Trophoblast cell (in vitro differentiated cells and primary cell): ENCODE data around the gene THSD4.
A peak's percentile ranks its signal among the peaks of the same experiment; 100 is the strongest.

ENCODE experiments used
- DNase-seq, 2 donors: peaks; one replicate each; pipeline ENCODE4 v3.0.0-alpha.2; 2016
- H2AFZ ChIP-seq: 2 replicates; pipeline ENCODE4 v1.6.1; 2013; ENCODE audit warnings: low read length, moderate library complexity, mild to moderate bottlenecking; ENCODE audit not compliant: insufficient read depth, poor library complexity
- H2AK5ac ChIP-seq: 2 replicates; pipeline ENCODE4 v1.6.1; 2013; ENCODE audit warnings: mild to moderate bottlenecking, low read length
- H2BK120ac ChIP-seq: 2 replicates; pipeline ENCODE4 v1.6.1; 2013; ENCODE audit warnings: low read length, mild to moderate bottlenecking, moderate library complexity; ENCODE audit not compliant: insufficient read depth, poor library complexity
- H2BK12ac ChIP-seq: 2 replicates; pipeline ENCODE4 v1.6.1; 2013; ENCODE audit warnings: mild to moderate bottlenecking, low read length, moderate library complexity
- H2BK5ac ChIP-seq: 2 replicates; pipeline ENCODE4 v1.6.1; 2013; ENCODE audit warnings: low read length, low read depth, moderate library complexity, mild to moderate bottlenecking; ENCODE audit not compliant: poor library complexity
- H3K14ac ChIP-seq: 2 replicates; pipeline ENCODE4 v1.6.1; 2013; ENCODE audit warnings: mild to moderate bottlenecking, low read length
- H3K18ac ChIP-seq: 2 replicates; pipeline ENCODE4 v1.6.1; 2013; ENCODE audit warnings: mild to moderate bottlenecking, low read length
- H3K23ac ChIP-seq: 2 replicates; pipeline ENCODE4 v1.6.1; 2013; ENCODE audit warnings: low read length
- H3K27ac ChIP-seq: 2 replicates; pipeline ENCODE4 v1.5.1; 2013; ENCODE audit warnings: low read depth, mild to moderate bottlenecking, inconsistent platforms, low read length, moderate library complexity
- H3K27me3 ChIP-seq: 2 replicates; pipeline ENCODE4 v1.6.1; 2013; ENCODE audit warnings: inconsistent platforms, mild to moderate bottlenecking, low read length, moderate library complexity; ENCODE audit not compliant: insufficient read depth
- H3K36me3 ChIP-seq, 2 experiments: 1 replicate in 1 of 2; 2 replicates in 1 of 2; pipeline ENCODE4 v1.6.1; 2013; ENCODE audit warnings: low read length in 2 of 2, mild to moderate bottlenecking in 2 of 2, moderate library complexity in 1 of 2; ENCODE audit not compliant: insufficient read depth in 2 of 2, control insufficient read depth in 1 of 2
- H3K4ac ChIP-seq: 2 replicates; pipeline ENCODE4 v1.6.1; 2013; ENCODE audit warnings: low read depth, mild to moderate bottlenecking, low read length, moderate library complexity
- H3K4me1 ChIP-seq, 2 experiments: 1 replicate in 1 of 2; 2 replicates in 1 of 2; pipeline ENCODE4 v1.6.1; 2013; ENCODE audit warnings: low read length in 2 of 2, mild to moderate bottlenecking in 2 of 2, moderate library complexity in 1 of 2; ENCODE audit not compliant: insufficient read depth in 2 of 2, control insufficient read depth in 1 of 2
- H3K4me2 ChIP-seq: 2 replicates; pipeline ENCODE4 v1.6.1; 2013; ENCODE audit warnings: inconsistent platforms, mild to moderate bottlenecking, low read length, moderate library complexity
- H3K4me3 ChIP-seq: 2 replicates; pipeline ENCODE4 v1.5.1; 2013; ENCODE audit warnings: mild to moderate bottlenecking, low read depth, low read length, inconsistent platforms
- H3K79me1 ChIP-seq: one replicate; pipeline ENCODE4 v1.6.1; 2013; ENCODE audit warnings: low read length
- H3K79me2 ChIP-seq: 2 replicates; pipeline ENCODE4 v1.6.1; 2013; ENCODE audit warnings: low read length, mild to moderate bottlenecking; ENCODE audit not compliant: control insufficient read depth, insufficient read depth, poor library complexity
- H3K9ac ChIP-seq: 2 replicates; pipeline ENCODE4 v1.6.1; 2013; ENCODE audit warnings: mild to moderate bottlenecking, low read length
- H3K9me3 ChIP-seq: 2 replicates; pipeline ENCODE4 v1.6.1; 2013; ENCODE audit warnings: low read depth, mild to moderate bottlenecking, control low read depth, inconsistent platforms, low read length; ENCODE audit not compliant: insufficient read depth
- H4K12ac ChIP-seq: 2 replicates; pipeline ENCODE4 v1.6.1; 2013; ENCODE audit warnings: low read depth, mild to moderate bottlenecking, low read length, moderate library complexity
- H4K8ac ChIP-seq: 2 replicates; pipeline ENCODE4 v1.6.1; 2013; ENCODE audit warnings: low read depth, mild to moderate bottlenecking, low read length, moderate library complexity
- H4K91ac ChIP-seq: one replicate; pipeline ENCODE4 v1.6.1; 2013; ENCODE audit warnings: low read depth, mild to moderate bottlenecking, low read length, moderate library complexity
- WGBS: extraction: QIAGEN DNeasy Blood & Tissue Kit; methylation state at CpG from one replicate; pipeline ENCODE4 v1.1.7; 2013; ENCODE audit warnings: missing lambda C conversion rate; ENCODE audit not compliant: insufficient read length, insufficient coverage; ENCODE audit errors: extremely low coverage; 5-methylcytosine and 5-hydroxymethylcytosine counted together

THSD4 gene

DNA sequence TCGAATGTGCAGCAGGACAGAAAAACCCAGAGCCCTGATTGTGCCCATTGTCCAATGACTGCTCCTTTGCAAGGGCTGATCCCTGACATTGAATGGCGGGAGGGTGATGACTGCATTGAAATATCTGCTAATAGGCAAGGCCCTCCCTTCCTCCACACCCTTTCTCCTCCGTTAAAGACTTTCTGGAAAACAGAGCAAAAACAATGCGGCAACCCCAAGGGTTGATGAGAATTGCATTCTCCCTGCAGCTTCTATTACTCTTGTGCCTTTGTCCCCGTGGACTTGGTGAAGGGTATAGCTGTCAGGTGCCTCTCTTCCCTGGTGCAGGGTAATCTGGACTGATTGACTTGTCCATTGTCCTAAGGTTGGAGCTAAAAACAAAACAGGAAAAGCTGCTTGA, 71.8 kb downstream of the THSD4 start:
- H3K23ac ChIP-seq = no peak overlapping the region
- no peak overlapping the region for H2AFZ ChIP-seq
- no CpG with 5 or more reads among the region's 5 CpGs for WGBS

DNA sequence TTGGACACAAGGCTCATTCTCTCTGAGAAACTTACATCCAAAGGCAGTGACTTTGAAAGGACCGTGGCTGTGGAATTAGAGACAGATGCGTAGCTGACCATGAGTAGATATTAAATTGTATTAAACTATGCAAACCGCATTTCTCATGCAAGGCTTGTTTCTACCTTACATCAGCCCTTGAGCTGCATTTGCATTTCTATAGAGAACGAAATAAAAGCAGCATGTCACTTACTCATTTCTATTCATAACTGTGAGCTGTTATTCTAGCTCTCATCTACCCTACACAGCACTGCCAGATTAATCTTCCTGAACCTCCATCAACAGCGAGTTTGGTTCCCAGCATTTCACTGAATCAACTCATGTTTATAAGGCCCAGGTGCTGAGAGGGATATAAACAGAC, 72.3 kb downstream of the THSD4 start:
- Histone ChIP-seq H3K4me2 (no peak overlapping the region), H3K18ac (no peak overlapping the region), H3K27ac (no peak overlapping the region), H3K79me2 (no peaks in the 10 kb centered on the region), H3K36me3 (no peaks in the 10 kb centered on the region), H2BK5ac (no peak overlapping the region), H2BK120ac (no peak overlapping the region), H3K27me3 (no peaks in the 10 kb centered on the region), H4K8ac (no peak overlapping the region), H3K79me1 (no peaks in the 10 kb centered on the region), H3K9ac (no peak overlapping the region), H2AK5ac (no peak overlapping the region), H2BK12ac (no peak overlapping the region), H3K9me3 (peaks cover 2% of the 10 kb centered on the region), H3K4ac (no peak overlapping the region), H3K14ac (no peak overlapping the region), H3K4me1 (no peaks in the 10 kb centered on the region), H4K12ac (no peak overlapping the region), H3K4me3 (no peak overlapping the region), H3K23ac (no peak overlapping the region), H4K91ac (no peak overlapping the region), H2AFZ (no peak overlapping the region)
- WGBS = no CpG with 5 or more reads among the region's 5 CpGs
- no peak for DNase-seq

More for the DNA sequence above, 71.8 kb downstream of the THSD4 start:
- Histone ChIP-seq H2AK5ac (no peak overlapping the region), H4K12ac (no peak overlapping the region), H3K27ac (no peak overlapping the region), H3K27me3 (no peaks in the 10 kb centered on the region), H3K18ac (no peak overlapping the region), H3K79me2 (no peaks in the 10 kb centered on the region), H3K9me3 (peaks cover 2% of the 10 kb centered on the region), H3K79me1 (no peaks in the 10 kb centered on the region), H3K4me1 (no peaks in the 10 kb centered on the region), H2BK5ac (no peak overlapping the region), H2BK12ac (no peak overlapping the region), H2BK120ac (no peak overlapping the region), H4K8ac (no peak overlapping the region), H3K4me3 (no peak overlapping the region), H3K9ac (no peak overlapping the region), H3K36me3 (no peaks in the 10 kb centered on the region), H3K4me2 (no peak overlapping the region), H3K14ac (no peak overlapping the region), H4K91ac (no peak overlapping the region), H3K4ac (no peak overlapping the region)
- DNase-seq = no peak

DNA sequence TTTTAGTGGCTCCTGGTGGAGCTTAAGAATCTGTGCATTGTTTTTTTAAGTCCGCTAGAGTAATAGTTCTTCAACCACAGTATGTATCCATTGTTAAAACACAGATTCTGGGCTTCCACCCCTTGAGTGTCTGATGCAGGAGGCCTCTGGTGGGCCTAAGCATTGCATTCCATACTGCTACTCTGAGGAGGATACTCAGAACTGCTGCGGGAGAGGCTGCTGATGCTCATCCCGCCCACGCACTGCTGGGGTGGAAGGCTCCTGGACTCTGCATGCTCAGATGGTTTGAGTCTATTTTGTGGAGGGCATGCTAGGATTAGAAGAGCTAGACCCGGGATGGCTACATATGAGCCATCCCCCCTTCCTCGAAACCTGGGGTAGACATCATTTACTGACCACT, 74.4 kb downstream of the THSD4 start:
- no peak overlapping the region for H2BK120ac ChIP-seq
- H3K79me2 ChIP-seq = no peaks in the 10 kb centered on the region
- H3K27me3 ChIP-seq = no peaks in the 10 kb centered on the region
- no peak overlapping the region for H3K4ac ChIP-seq
- no peak overlapping the region for H3K27ac ChIP-seq
- WGBS = no CpG with 5 or more reads among the region's 6 CpGs
- no peak overlapping the region for H3K14ac ChIP-seq
- H3K18ac ChIP-seq = no peak overlapping the region
- H3K36me3 ChIP-seq = no peaks in the 10 kb centered on the region
- H3K23ac ChIP-seq = no peak overlapping the region
- no peak overlapping the region for H2AFZ ChIP-seq
- H4K91ac ChIP-seq = no peak overlapping the region
- peaks cover 2% of the 10 kb centered on the region for H3K9me3 ChIP-seq
- H3K4me3 ChIP-seq = no peak overlapping the region
- no peak overlapping the region for H3K9ac ChIP-seq
- H2BK5ac ChIP-seq = no peak overlapping the region
- no peak overlapping the region for H2BK12ac ChIP-seq
- H3K4me1 ChIP-seq = no peaks in the 10 kb centered on the region
- H2AK5ac ChIP-seq = no peak overlapping the region
- no peak for DNase-seq
- H3K4me2 ChIP-seq = no peak overlapping the region
- H4K12ac ChIP-seq = no peak overlapping the region
- no peaks in the 10 kb centered on the region for H3K79me1 ChIP-seq
- no peak overlapping the region for H4K8ac ChIP-seq

DNA sequence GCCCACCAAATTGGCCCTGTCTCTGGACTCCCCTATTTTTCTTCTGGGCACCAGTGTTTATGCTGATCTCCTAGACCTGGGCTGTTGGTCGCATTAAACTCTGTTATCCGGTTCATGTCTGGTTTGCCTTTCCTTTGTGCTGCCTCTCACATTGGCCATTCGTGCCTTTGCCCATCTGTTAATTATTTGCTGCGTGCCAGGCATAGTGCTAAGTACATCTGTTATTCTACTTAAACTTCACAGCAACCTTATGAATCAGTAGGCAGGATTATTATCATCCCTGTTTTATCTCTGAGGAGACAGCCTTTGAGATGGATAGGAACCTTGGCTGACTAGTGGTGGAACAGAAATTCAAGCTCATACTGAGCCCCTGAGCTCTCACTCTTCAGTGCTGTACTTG, 76.0 kb downstream of the THSD4 start:
- Histone ChIP-seq H3K27ac (no peak overlapping the region), H3K36me3 (no peaks in the 10 kb centered on the region), H3K9ac (no peak overlapping the region), H2AFZ (no peak overlapping the region), H3K18ac (no peak overlapping the region), H4K12ac (no peak overlapping the region), H3K23ac (peak overlapping the region; percentile 26), H3K14ac (no peak overlapping the region), H3K9me3 (peaks cover under 1% of the 10 kb centered on the region), H3K4ac (no peak overlapping the region), H2BK120ac (no peak overlapping the region), H3K27me3 (no peaks in the 10 kb centered on the region), H4K8ac (no peak overlapping the region), H2BK12ac (no peak overlapping the region), H3K4me3 (no peak overlapping the region), H4K91ac (no peak overlapping the region), H3K4me1 (no peaks in the 10 kb centered on the region), H3K4me2 (no peak overlapping the region), H2BK5ac (no peak overlapping the region), H3K79me2 (no peaks in the 10 kb centered on the region), H3K79me1 (no peaks in the 10 kb centered on the region), H2AK5ac (no peak overlapping the region)
- WGBS = no CpG with 5 or more reads among the region's 4 CpGs
- no peak for DNase-seq
